Fibroblast of pulmonary artery (primary cell): ENCODE results near the gene PSTPIP2.
"Not testable (repeated sequence)": the region's sequence is repeated elsewhere in the genome, so short reads cannot be mapped to it uniquely, and the experiment has no call there.

Experiments used
- DNase-seq: peaks from one replicate; pipeline ENCODE4 v3.0.0-alpha.2; 2010; ENCODE audit warnings: low read depth
- H3K4me3 ChIP-seq: replicated peaks from 2 replicates; pipeline ENCODE4 v1.5.1; 2011; ENCODE audit warnings: low read depth, mild to moderate bottlenecking, control low read depth, low read length, moderate library complexity
- CTCF ChIP-seq: IDR thresholded peaks from 2 replicates; pipeline ENCODE4 v1.5.1; 2011; ENCODE audit warnings: mild to moderate bottlenecking, control low read depth, low read length, inconsistent platforms; ENCODE audit errors: missing control alignments

Gene PSTPIP2

GRCh38 chr18:46001892-46002291, 70.2 kb downstream of the PSTPIP2 start:
- no peak overlapping the region for H3K4me3 ChIP-seq
- DNase-seq: no peak
- no peak for TF ChIP-seq CTCF

DNA sequence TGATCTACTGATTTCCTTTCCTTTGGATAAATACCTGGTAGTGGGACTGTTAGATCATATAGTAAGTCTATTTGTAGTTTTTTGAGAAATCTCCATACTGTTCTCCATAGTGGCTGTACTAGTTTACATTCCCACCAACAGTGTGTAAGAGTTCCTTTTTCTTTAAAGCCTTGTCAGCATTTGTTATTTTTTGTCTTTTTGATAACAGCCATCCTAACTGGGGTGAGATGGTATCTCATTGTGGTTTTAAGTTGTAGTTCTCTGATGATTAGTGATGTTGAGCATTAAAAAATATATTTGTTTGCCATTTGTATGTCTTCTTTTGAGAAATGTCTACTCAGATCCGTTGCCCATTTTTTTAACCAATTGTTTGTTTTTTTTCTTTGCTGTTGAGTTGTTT, 71.0 kb downstream of the PSTPIP2 start:
- no peak overlapping the region for H3K4me3 ChIP-seq
- no peak for TF ChIP-seq CTCF
- DNase-seq: no peak

DNA sequence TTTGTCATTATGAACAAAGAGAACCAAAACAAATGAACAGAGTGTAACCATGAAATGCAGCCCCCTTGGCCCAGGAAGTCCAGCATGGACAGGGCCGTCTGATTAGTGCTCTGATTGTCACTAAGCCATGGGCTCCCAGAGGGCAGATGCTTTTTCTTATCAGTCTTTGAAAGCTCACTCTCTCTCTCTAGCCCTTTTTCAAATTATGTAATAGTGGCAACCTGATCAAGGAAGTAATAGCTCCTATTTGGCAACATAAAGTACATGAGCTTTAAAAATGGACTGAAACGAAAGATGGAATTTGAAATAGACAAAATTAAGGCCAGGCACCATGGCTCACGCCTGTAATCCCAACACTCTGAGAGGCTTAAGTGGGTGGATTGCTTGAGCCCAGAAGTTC, 72.5 kb downstream of the PSTPIP2 start:
- no peak for DNase-seq
- no peak overlapping the region for H3K4me3 ChIP-seq

DNA sequence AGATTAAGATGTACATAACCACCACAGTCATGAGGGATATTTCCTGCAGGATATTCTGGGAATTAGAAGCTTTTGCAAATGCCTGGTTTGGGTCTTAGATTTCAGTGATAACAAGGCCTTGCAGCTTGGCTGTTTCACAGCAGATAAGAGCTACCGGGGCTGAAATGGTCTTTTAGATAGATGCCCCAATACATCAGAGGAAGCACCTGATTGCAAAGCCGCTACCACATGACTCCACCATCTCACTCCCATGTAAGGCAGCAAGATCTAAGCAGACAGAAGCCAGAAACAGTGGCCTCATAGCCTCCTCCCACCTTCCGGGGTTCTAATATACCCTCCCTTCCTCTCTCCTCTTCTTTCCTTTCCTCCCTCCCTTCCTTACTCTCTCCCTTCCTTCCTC, 73.8 kb downstream of the PSTPIP2 start:
- H3K4me3 ChIP-seq: no peak overlapping the region
- TF ChIP-seq CTCF: no peak
- no peak for DNase-seq

More for the DNA sequence above, 72.5 kb downstream of the PSTPIP2 start:
- TF ChIP-seq CTCF: no peak

DNA sequence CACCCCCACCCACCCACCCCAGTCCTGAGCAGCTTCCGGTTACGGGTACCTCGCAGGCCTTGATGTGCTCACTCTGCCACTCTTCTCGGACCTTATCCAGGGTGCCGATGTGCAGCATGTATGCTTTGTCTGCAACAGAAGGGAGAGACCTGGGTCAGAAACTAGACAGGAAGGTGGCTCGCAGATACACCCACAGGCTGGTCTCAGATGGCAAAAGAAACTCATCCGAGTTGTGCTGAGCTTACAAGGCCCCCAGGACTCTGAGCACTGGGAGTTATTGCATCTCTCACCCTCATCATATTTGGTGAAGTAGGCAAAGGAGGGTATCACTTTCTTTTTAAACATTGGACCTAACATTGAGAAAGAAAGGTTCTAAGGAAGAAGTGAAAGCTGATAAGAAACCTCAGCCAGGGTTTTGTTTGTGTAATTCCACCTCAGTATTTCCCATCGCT, 74.3 kb downstream of the PSTPIP2 start:
- H3K4me3 ChIP-seq: no peak overlapping the region
- TF ChIP-seq CTCF: no peak
- DNase-seq: no peak

GRCh38 chr18:45995461-45995860, 76.6 kb downstream of the PSTPIP2 start:
- no peak overlapping the region for H3K4me3 ChIP-seq
- no peak for TF ChIP-seq CTCF

GRCh38 chr18:45993438-45993837, 78.6 kb downstream of the PSTPIP2 start:
- no peak for TF ChIP-seq CTCF
- H3K4me3 ChIP-seq: no peak overlapping the region
- DNase-seq: peak; percentile 77

More at GRCh38 chr18:45995461-45995860, 76.6 kb downstream of the PSTPIP2 start:
- no peak for DNase-seq

DNA sequence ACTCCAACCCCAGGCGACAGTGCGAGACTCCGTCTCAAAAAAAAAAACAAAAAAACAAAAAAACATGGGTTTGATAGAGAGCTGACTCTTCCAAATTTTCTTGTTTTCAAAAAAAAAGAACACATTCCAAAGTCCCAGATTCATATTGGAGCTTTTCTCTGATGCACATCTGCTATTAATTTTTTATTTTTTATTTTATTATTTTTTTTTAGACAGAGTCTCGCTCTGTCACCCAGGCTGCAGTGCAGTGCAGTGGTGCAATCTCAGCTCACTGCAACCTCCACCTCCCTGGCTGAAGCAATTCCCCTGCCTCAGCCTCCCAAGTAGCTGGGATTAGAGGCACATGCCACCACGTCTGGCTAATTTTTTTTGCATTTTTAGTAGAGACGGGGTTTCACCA, 79.5 kb downstream of the PSTPIP2 start:
- H3K4me3 ChIP-seq, DNase-seq: not testable (repeated sequence)
